Liver (tissue), 3 donors: Measurements from ENCODE around the gene PEX3.

ENCODE experiments used
- GABPA ChIP-seq, 2 donors: IDR thresholded peaks in 1 of 2; conservative IDR thresholded peaks in 1 of 2; 2 replicates each; pipeline ENCODE4 v1.6.1; 2016; ENCODE audit warnings: antibody characterized with exemption in 2 of 2, mild to moderate bottlenecking in 1 of 2, moderate library complexity in 1 of 2
- HNF4A ChIP-seq, 2 donors: conservative IDR thresholded peaks; 2 replicates each; pipeline ENCODE4 v1.6.1; 2016; ENCODE audit warnings: antibody characterized with exemption in 2 of 2, mild to moderate bottlenecking in 2 of 2
- NR2F2 ChIP-seq: IDR thresholded peaks from 2 replicates; pipeline ENCODE4 v1.6.1; 2016; ENCODE audit warnings: antibody characterized with exemption
- RAD21 ChIP-seq, 2 donors: IDR thresholded peaks; 2 replicates each; pipeline ENCODE4 v1.6.1; 2016; ENCODE audit warnings: antibody characterized with exemption in 2 of 2, mild to moderate bottlenecking in 2 of 2
- SP1 ChIP-seq: IDR thresholded peaks from 2 replicates; pipeline ENCODE4 v1.6.1; 2018; ENCODE audit warnings: antibody characterized with exemption, mild to moderate bottlenecking
- TAF1 ChIP-seq: conservative IDR thresholded peaks from 2 replicates; pipeline ENCODE4 v1.6.1; 2016; ENCODE audit warnings: antibody characterized with exemption, mild to moderate bottlenecking
- YY1 ChIP-seq: IDR thresholded peaks from 2 replicates; pipeline ENCODE4 v1.6.1; 2016; ENCODE audit warnings: antibody characterized with exemption, mild to moderate bottlenecking
- TF ChIP-seq, protein P1 (sequence below): IDR thresholded peaks from 2 replicates; pipeline ENCODE4 v1.6.1; 2016; ENCODE audit warnings: antibody characterized with exemption
- TF ChIP-seq, protein P2 (sequence below): fragments of 150-350 bp; IDR thresholded peaks from 2 replicates; pipeline ENCODE4 v1.5.1; 2017; ENCODE audit warnings: improper control_type of control experiment, low read depth, low read length; ENCODE audit not compliant: missing input control
- TF ChIP-seq, protein P3 (sequence below): IDR thresholded peaks from 2 replicates; pipeline ENCODE4 v1.6.1; 2016; ENCODE audit warnings: antibody characterized with exemption
- TF ChIP-seq, protein P4 (sequence below): IDR thresholded peaks from 2 replicates; pipeline ENCODE4 v1.6.1; 2016; ENCODE audit warnings: antibody characterized with exemption, mild to moderate bottlenecking
- TF ChIP-seq, protein P5 (sequence below): IDR thresholded peaks from 2 replicates; pipeline ENCODE4 v1.6.1; 2016; ENCODE audit warnings: antibody characterized with exemption
- donor health status: healthy.
- donor health status: healthy.

DNA sequence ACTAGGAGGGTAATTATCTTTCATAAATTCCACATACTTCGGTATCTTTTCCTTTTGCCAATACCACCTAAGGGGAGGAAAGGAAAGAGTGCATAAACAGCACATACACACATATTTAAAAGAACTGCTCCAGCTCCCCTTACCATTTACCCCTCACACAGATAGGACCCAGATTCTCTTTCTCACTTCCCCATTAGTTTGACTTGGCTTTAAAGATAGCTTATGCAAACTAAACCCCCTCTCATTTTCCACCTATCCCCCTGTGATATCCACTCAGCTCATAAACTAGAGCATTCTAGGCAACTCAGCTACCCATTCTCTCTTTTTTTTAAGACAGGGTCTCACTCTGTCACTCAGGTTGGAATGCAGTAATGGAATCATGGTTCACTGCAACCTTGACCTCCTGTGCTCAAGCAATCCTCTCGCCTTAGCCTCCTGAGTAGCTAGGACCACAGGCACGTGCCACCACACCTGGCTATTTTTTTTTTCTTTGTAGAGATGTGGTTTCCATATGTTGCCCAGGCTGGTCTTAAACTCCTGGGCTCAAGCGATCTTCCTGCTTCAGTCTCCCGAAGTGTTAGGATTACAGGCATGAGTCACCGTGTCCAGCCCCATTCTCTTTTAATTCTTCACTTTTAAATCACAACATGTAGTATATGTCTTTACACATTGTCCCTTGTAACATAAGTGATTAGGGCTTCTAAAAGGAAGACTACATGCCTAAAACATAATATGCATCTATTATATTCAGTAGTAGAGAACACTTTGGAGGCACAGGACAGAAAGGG is 56.9 kb downstream of the PEX3 start:
- TF ChIP-seq YY1 (no peak), GABPA (IDR thresholded peaks at IDR 0.05 in 1 of 2, conservative IDR thresholded peaks at IDR 0.05 in 1 of 2) (no peak), NR2F2 (no peak), TAF1 (no peak), SP1 (no peak), RAD21 (IDR thresholded peaks at IDR 0.05) (no peak), HNF4A (conservative IDR thresholded peaks at IDR 0.05) (no peak)
- TF ChIP-seq, protein P1, sequence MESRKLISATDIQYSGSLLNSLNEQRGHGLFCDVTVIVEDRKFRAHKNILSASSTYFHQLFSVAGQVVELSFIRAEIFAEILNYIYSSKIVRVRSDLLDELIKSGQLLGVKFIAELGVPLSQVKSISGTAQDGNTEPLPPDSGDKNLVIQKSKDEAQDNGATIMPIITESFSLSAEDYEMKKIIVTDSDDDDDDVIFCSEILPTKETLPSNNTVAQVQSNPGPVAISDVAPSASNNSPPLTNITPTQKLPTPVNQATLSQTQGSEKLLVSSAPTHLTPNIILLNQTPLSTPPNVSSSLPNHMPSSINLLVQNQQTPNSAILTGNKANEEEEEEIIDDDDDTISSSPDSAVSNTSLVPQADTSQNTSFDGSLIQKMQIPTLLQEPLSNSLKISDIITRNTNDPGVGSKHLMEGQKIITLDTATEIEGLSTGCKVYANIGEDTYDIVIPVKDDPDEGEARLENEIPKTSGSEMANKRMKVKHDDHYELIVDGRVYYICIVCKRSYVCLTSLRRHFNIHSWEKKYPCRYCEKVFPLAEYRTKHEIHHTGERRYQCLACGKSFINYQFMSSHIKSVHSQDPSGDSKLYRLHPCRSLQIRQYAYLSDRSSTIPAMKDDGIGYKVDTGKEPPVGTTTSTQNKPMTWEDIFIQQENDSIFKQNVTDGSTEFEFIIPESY: no peak
- TF ChIP-seq, protein P2, sequence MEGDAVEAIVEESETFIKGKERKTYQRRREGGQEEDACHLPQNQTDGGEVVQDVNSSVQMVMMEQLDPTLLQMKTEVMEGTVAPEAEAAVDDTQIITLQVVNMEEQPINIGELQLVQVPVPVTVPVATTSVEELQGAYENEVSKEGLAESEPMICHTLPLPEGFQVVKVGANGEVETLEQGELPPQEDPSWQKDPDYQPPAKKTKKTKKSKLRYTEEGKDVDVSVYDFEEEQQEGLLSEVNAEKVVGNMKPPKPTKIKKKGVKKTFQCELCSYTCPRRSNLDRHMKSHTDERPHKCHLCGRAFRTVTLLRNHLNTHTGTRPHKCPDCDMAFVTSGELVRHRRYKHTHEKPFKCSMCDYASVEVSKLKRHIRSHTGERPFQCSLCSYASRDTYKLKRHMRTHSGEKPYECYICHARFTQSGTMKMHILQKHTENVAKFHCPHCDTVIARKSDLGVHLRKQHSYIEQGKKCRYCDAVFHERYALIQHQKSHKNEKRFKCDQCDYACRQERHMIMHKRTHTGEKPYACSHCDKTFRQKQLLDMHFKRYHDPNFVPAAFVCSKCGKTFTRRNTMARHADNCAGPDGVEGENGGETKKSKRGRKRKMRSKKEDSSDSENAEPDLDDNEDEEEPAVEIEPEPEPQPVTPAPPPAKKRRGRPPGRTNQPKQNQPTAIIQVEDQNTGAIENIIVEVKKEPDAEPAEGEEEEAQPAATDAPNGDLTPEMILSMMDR: no peak
- TF ChIP-seq, protein P3, sequence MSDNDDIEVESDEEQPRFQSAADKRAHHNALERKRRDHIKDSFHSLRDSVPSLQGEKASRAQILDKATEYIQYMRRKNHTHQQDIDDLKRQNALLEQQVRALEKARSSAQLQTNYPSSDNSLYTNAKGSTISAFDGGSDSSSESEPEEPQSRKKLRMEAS: no peak
- TF ChIP-seq, protein P4, sequence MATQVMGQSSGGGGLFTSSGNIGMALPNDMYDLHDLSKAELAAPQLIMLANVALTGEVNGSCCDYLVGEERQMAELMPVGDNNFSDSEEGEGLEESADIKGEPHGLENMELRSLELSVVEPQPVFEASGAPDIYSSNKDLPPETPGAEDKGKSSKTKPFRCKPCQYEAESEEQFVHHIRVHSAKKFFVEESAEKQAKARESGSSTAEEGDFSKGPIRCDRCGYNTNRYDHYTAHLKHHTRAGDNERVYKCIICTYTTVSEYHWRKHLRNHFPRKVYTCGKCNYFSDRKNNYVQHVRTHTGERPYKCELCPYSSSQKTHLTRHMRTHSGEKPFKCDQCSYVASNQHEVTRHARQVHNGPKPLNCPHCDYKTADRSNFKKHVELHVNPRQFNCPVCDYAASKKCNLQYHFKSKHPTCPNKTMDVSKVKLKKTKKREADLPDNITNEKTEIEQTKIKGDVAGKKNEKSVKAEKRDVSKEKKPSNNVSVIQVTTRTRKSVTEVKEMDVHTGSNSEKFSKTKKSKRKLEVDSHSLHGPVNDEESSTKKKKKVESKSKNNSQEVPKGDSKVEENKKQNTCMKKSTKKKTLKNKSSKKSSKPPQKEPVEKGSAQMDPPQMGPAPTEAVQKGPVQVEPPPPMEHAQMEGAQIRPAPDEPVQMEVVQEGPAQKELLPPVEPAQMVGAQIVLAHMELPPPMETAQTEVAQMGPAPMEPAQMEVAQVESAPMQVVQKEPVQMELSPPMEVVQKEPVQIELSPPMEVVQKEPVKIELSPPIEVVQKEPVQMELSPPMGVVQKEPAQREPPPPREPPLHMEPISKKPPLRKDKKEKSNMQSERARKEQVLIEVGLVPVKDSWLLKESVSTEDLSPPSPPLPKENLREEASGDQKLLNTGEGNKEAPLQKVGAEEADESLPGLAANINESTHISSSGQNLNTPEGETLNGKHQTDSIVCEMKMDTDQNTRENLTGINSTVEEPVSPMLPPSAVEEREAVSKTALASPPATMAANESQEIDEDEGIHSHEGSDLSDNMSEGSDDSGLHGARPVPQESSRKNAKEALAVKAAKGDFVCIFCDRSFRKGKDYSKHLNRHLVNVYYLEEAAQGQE: no peak
- TF ChIP-seq, protein P5, sequence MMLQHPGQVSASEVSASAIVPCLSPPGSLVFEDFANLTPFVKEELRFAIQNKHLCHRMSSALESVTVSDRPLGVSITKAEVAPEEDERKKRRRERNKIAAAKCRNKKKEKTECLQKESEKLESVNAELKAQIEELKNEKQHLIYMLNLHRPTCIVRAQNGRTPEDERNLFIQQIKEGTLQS: no peak
